H9 (cell line): ENCODE measurements around the gene LRRC3. TPM values are rescaled to one million over a fixed set of nuclear protein-coding genes. Genes with fewer than 3 reads are reported as not detected.

ENCODE experiments used
- DNase-seq: peaks from one replicate; pipeline ENCODE4 v3.0.0-alpha.2; 2017
- H2AFZ ChIP-seq: one replicate; pipeline ENCODE4 v1.6.1; 2013; ENCODE audit warnings: mild to moderate bottlenecking, low read length, control low read depth, moderate library complexity
- H2AK5ac ChIP-seq: 2 replicates; pipeline ENCODE4 v1.6.1; 2013; ENCODE audit warnings: low read length, control low read depth, mixed read lengths; ENCODE audit not compliant: insufficient read length
- H2BK120ac ChIP-seq: one replicate; pipeline ENCODE4 v1.6.1; 2013; ENCODE audit warnings: low read depth, mild to moderate bottlenecking, low read length, control low read depth, inconsistent platforms; ENCODE audit not compliant: poor library complexity, severe bottlenecking
- H2BK12ac ChIP-seq: 2 replicates; pipeline ENCODE4 v1.6.1; 2013; ENCODE audit warnings: low read length, control low read depth, mixed read lengths, low read depth; ENCODE audit not compliant: insufficient read length
- H2BK15ac ChIP-seq: 2 replicates; pipeline ENCODE4 v1.6.1; 2013; ENCODE audit warnings: low read depth, low read length, control low read depth
- H2BK20ac ChIP-seq: one replicate; pipeline ENCODE4 v1.6.1; 2013; ENCODE audit warnings: low read depth, mild to moderate bottlenecking, low read length, control low read depth, inconsistent platforms; ENCODE audit not compliant: poor library complexity, severe bottlenecking
- H2BK5ac ChIP-seq: 2 replicates; pipeline ENCODE4 v1.6.1; 2013; ENCODE audit warnings: low read length, control low read depth, mixed read lengths; ENCODE audit not compliant: insufficient read length
- H3K14ac ChIP-seq: 2 replicates; pipeline ENCODE4 v1.6.1; 2013; ENCODE audit warnings: low read length, control low read depth; ENCODE audit not compliant: insufficient read depth
- H3K18ac ChIP-seq: 2 replicates; pipeline ENCODE4 v1.6.1; 2013; ENCODE audit warnings: low read depth, mild to moderate bottlenecking, mixed read lengths, low read length, control low read depth; ENCODE audit not compliant: insufficient read length
- H3K23ac ChIP-seq: 2 replicates; pipeline ENCODE4 v1.6.1; 2013; ENCODE audit warnings: low read length, control low read depth, mixed read lengths, low read depth; ENCODE audit not compliant: insufficient read length
- H3K23me2 ChIP-seq: 2 replicates; pipeline ENCODE4 v1.6.1; 2013; ENCODE audit warnings: low read depth, mild to moderate bottlenecking, mixed read lengths, low read length, control low read depth; ENCODE audit not compliant: insufficient read length, poor library complexity, severe bottlenecking
- H3K27ac ChIP-seq: 2 replicates; pipeline ENCODE4 v1.5.1; 2013; ENCODE audit warnings: low read length, control low read depth, mixed read lengths, low read depth; ENCODE audit not compliant: insufficient read length
- H3K27me3 ChIP-seq: 2 replicates; pipeline ENCODE4 v1.6.1; 2013; ENCODE audit warnings: low read length, control low read depth, inconsistent platforms; ENCODE audit not compliant: insufficient read depth
- H3K4ac ChIP-seq: 2 replicates; pipeline ENCODE4 v1.6.1; 2013; ENCODE audit warnings: low read depth, mild to moderate bottlenecking, control low read depth, inconsistent platforms, low read length, moderate library complexity
- H3K4me1 ChIP-seq: 2 replicates; pipeline ENCODE4 v1.6.1; 2013; ENCODE audit warnings: low read length, control low read depth, inconsistent platforms; ENCODE audit not compliant: insufficient read depth
- H3K4me2 ChIP-seq: 2 replicates; pipeline ENCODE4 v1.6.1; 2013; ENCODE audit warnings: low read length, control low read depth, mixed read lengths; ENCODE audit not compliant: insufficient read length, insufficient read depth
- H3K56ac ChIP-seq: 2 replicates; pipeline ENCODE4 v1.6.1; 2013; ENCODE audit warnings: low read depth, mild to moderate bottlenecking, mixed read lengths, low read length, control low read depth; ENCODE audit not compliant: insufficient read length
- H3K79me1 ChIP-seq: 2 replicates; pipeline ENCODE4 v1.6.1; 2013; ENCODE audit warnings: low read depth, mild to moderate bottlenecking, moderate library complexity, low read length, control low read depth, inconsistent platforms; ENCODE audit not compliant: insufficient read depth, poor library complexity, severe bottlenecking
- H3K79me2 ChIP-seq: 2 replicates; pipeline ENCODE4 v1.6.1; 2013; ENCODE audit warnings: low read length, control low read depth, inconsistent platforms; ENCODE audit not compliant: insufficient read depth
- H3K9ac ChIP-seq: 2 replicates; pipeline ENCODE4 v1.6.1; 2013; ENCODE audit warnings: low read length, control low read depth, mixed read lengths; ENCODE audit not compliant: insufficient read length; ENCODE audit errors: extremely low read depth
- H3K9me3 ChIP-seq: one replicate; pipeline ENCODE4 v1.6.1; 2013; ENCODE audit warnings: low read depth, low read length, inconsistent platforms; ENCODE audit not compliant: control insufficient read depth
- H3T11ph ChIP-seq: one replicate; pipeline ENCODE4 v1.6.1; 2013; ENCODE audit warnings: mild to moderate bottlenecking, low read length, control low read depth, inconsistent platforms
- H4K20me1 ChIP-seq: one replicate; pipeline ENCODE4 v1.6.1; 2013; ENCODE audit not compliant: control insufficient read depth, insufficient read length, insufficient read depth
- H4K5ac ChIP-seq: 2 replicates; pipeline ENCODE4 v1.6.1; 2013; ENCODE audit warnings: low read depth, mild to moderate bottlenecking, mixed read lengths, low read length, control low read depth; ENCODE audit not compliant: insufficient read length
- H4K8ac ChIP-seq: replicated peaks from 2 replicates; pipeline ENCODE4 v1.6.1; 2013; ENCODE audit warnings: low read length, control low read depth, mixed read lengths, low read depth; ENCODE audit not compliant: insufficient read length
- H4K91ac ChIP-seq: 2 replicates; pipeline ENCODE4 v1.6.1; 2013; ENCODE audit warnings: low read depth, mild to moderate bottlenecking, moderate library complexity, mixed read lengths, low read length, control low read depth; ENCODE audit not compliant: insufficient read length
- H3K27ac Mint-ChIP-seq, 3 experiments: 2 replicates in 2 of 3; 3 replicates in 1 of 3; pipeline ENCODE4 v1.8.0; 2020 to 2021; ENCODE audit warnings: mixed read lengths in 3 of 3, mild to moderate bottlenecking in 1 of 3, moderate library complexity in 1 of 3
- H3K27me3 Mint-ChIP-seq: 2 replicates; pipeline ENCODE4 v1.8.0; 2021; ENCODE audit warnings: low read depth, mild to moderate bottlenecking, moderate library complexity, mixed read lengths
- H3K36me3 Mint-ChIP-seq, 3 experiments: 2 replicates in 2 of 3; 3 replicates in 1 of 3; pipeline ENCODE4 v1.8.0; 2020 to 2021; ENCODE audit warnings: low read depth in 3 of 3, mixed read lengths in 3 of 3; ENCODE audit not compliant: insufficient read depth in 1 of 3
- H3K4me1 Mint-ChIP-seq, 2 experiments: 2 replicates each; pipeline ENCODE4 v1.8.0; 2020; ENCODE audit warnings: mixed read lengths in 2 of 2
- H3K4me3 Mint-ChIP-seq, 2 experiments: 2 replicates in 1 of 2; 3 replicates in 1 of 2; pipeline ENCODE4 v1.8.0; 2020 to 2021; ENCODE audit warnings: mild to moderate bottlenecking in 2 of 2, mixed read lengths in 2 of 2, moderate library complexity in 1 of 2
- H3K9me3 Mint-ChIP-seq, 2 experiments: 2 replicates in 1 of 2; 3 replicates in 1 of 2; pipeline ENCODE4 v1.8.0; 2020; ENCODE audit warnings: mild to moderate bottlenecking in 2 of 2, mixed read lengths in 2 of 2, moderate library complexity in 1 of 2
- WGBS: extraction: QIAGEN DNeasy Blood & Tissue Kit; methylation state at CpG from one replicate; pipeline ENCODE4 v1.1.7; 2013; ENCODE audit warnings: missing lambda C conversion rate, low lambda C conversion rate, mixed read lengths; ENCODE audit not compliant: insufficient read length; ENCODE audit errors: extremely low coverage; 5-methylcytosine and 5-hydroxymethylcytosine counted together
- total RNA-seq: library from RNA; stranded (reverse); gene quantifications from 2 replicates; pipeline ENCODE4 v1.2.1, GENCODE V29; 2021
- TF ChIP-seq, protein P1 (sequence below): fragments of 200-600 bp; sonication (generic); conservative IDR thresholded peaks from 3 replicates; pipeline ENCODE4 v1.8.0; 2021; ENCODE audit warnings: antibody characterized with exemption, mild to moderate bottlenecking

Gene LRRC3
- total RNA-seq, 1 experiment from 2014 or later, result 3.1 TPM

DNA sequence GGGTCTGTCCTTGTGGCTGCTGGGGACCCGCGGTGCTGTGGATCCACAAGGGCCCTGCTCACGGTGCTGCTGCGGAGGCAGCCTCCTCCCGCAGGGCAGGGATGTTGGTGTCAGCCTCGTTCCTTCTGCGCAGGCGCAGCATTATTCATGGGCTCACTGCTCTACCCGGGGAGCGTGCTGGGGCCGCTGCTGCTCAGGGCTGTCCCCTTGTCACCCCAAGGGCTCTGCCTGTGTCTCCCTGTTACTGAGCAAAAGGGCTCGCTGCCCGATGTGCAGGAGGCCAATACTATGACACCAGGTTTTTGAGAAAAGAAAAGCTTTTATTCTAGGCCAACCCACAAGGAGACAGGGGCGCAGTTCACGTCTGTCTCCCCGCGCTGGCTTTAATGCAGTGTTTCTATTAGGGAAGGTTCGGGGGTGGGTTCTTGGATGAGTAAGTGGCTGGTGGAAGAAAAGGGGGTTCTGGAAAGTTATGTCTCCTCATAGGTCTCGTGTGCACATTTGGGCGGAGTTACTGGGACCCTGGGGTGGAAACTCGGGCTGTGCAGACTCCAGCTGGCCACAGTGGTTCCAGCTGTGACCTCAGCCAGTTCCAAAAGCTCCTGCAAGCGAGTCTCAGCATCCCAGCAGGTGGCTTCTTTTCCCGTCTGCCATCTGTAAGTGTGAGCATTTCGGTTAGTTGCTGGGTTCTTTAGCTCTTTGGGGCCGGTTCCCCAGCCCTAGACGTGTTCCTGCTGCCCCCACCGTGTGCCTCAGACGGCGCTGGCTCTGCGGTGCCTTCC, 40.8 kb upstream of the LRRC3 start:
- Histone ChIP-seq H3K23ac (no peak overlapping the region), H4K8ac (no peak overlapping the region), H3K27ac (no peak overlapping the region), H4K20me1 (no peaks in the 10 kb centered on the region), H2BK5ac (no peak overlapping the region), H3K9me3 (peaks cover 3% of the 10 kb centered on the region), H2BK20ac (no peak overlapping the region), H4K91ac (no peak overlapping the region), H3T11ph (no peak overlapping the region), H3K4ac (no peak overlapping the region), H2AFZ (no peak overlapping the region), H2AK5ac (no peak overlapping the region), H2BK12ac (no peak overlapping the region), H3K56ac (no peak overlapping the region), H3K23me2 (no peaks in the 10 kb centered on the region), H3K79me2 (no peaks in the 10 kb centered on the region), H3K18ac (no peak overlapping the region), H4K5ac (no peak overlapping the region), H2BK120ac (no peak overlapping the region), H3K9ac (no peak overlapping the region), H3K4me2 (no peak overlapping the region), H3K27me3 (no peaks in the 10 kb centered on the region), H2BK15ac (no peak overlapping the region), H3K4me1 (no peaks in the 10 kb centered on the region), H3K79me1 (no peaks in the 10 kb centered on the region), H3K14ac (no peak overlapping the region)
- Mint-ChIP-seq H3K4me1 (peaks cover 3 to 6% of the 10 kb centered on the region in 2 experiments; a peak in 1 of 4 replicates), H3K9me3 (peaks cover 11 to 37% of the 10 kb centered on the region in 2 experiments; a peak in 4 of 5 replicates), H3K4me3 (no peak overlapping the region), H3K36me3 (peaks cover 0 to 3% (median 1%) of the 10 kb centered on the region in 3 experiments; a peak in 4 of 7 replicates), H3K27me3 (no peaks in the 10 kb centered on the region; the same call in 1 of the 2 replicates), H3K27ac (no peak overlapping the region; a peak in 1 of 7 replicates)
- no CpG with 5 or more reads among the region's 30 CpGs for WGBS
- DNase-seq, result peak; percentile 22
- TF ChIP-seq, protein P1, sequence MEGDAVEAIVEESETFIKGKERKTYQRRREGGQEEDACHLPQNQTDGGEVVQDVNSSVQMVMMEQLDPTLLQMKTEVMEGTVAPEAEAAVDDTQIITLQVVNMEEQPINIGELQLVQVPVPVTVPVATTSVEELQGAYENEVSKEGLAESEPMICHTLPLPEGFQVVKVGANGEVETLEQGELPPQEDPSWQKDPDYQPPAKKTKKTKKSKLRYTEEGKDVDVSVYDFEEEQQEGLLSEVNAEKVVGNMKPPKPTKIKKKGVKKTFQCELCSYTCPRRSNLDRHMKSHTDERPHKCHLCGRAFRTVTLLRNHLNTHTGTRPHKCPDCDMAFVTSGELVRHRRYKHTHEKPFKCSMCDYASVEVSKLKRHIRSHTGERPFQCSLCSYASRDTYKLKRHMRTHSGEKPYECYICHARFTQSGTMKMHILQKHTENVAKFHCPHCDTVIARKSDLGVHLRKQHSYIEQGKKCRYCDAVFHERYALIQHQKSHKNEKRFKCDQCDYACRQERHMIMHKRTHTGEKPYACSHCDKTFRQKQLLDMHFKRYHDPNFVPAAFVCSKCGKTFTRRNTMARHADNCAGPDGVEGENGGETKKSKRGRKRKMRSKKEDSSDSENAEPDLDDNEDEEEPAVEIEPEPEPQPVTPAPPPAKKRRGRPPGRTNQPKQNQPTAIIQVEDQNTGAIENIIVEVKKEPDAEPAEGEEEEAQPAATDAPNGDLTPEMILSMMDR, result no peak
